ENCODE data around the gene TRAF3. TPM values are rescaled to one million over a fixed set of nuclear protein-coding genes. Genes with fewer than 3 reads are reported as not detected.

The TRAF3 gene
- total RNA-seq, 2 experiments from 2014 or later = 74.4 to 76.8 TPM

DNA sequence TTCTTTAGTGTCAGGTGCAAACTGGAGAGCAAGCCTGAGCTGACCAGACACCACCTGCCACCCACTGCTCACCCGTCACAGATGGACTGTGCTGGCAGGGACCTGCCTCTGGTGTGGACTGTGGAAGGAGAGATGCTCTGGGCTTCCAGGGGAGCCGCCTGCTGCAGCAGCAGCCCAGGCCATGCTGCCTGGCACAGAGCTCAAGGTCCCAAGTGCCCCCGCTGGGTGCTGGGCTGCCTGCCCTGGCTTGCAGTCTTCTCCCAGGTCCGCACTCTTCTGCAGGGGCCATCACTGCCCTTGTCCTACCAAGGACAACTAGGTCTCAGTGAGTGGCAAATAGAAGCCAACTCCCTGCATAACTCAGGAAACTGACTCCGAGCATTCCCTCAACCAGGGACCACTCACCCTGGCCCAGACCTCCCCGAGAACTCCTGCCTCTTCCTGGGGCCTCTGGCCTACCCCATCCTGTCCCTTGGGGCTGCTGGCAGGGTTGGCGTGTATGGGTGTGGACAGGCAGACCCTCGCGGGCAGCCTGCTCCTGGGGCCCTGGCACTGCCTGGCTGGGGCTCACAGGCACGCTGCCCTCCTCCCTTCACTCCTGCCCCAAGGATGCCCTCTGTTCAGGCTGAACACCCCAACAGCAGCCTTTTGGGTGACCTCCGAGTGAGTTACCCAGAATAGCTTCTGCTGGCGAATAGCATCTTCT lies 154.5 kb downstream of the TRAF3 start:
- H3K27me3 Mint-ChIP-seq (ENCODE audit: low read depth) = peaks cover 19% of the 10 kb centered on the region
- no peaks in the 10 kb centered on the region for H3K36me3 Mint-ChIP-seq (ENCODE audit: low read depth)
- DNase-seq = no peak
- H3K4me1 Mint-ChIP-seq (ENCODE audit: low read depth) = peaks cover 6% of the 10 kb centered on the region
- H3K9me3 Mint-ChIP-seq = no peaks in the 10 kb centered on the region
- intact Hi-C loops (cut with micrococcal nuclease) = no loop called here
- H3K27ac Mint-ChIP-seq = no peak overlapping the region
- CTCF ChIA-PET = no interaction called here
- no peak overlapping the region for H3K4me3 Mint-ChIP-seq

DNA sequence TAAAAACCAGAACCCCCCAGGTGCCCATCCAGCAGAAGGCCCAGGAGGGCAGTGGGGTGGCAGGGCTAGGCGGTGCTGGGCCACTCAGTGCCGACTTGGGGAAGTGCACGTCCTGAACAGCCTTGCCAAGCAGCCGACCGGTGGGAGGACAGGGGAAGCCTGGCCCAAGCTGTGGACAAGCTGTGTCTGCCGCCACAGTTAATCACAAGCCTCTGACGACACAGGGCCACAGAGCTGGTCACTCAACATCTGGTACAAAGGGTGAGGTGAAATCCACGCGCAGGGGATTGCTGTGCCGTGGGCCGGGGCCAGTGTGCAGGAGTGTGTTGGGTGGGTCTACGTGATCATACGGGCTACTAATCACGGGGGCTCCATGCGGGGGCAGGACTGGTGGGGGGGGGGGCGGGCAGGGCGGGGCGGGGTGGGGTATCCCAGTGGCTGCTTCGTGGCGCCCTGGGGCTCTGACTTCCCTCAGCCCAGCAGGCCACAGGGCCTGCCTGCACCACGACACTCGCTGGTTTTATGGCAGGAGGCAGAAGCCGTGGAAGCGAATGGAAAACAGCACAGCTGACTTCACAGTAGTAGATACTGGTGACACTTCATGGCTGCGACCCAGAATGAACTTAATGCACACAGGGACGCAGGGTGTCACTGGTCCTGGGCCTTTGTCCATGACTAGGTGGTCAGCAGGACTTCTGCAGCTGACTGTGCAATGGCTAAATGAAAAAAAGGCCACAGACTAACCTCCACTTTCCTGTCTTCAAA lies 155.4 kb downstream of the TRAF3 start:
- intact Hi-C loops (cut with micrococcal nuclease) = no loop called here
- peaks cover 13% of the 10 kb centered on the region for H3K27me3 Mint-ChIP-seq (ENCODE audit: low read depth)
- H3K4me1 Mint-ChIP-seq (ENCODE audit: low read depth) = peaks cover 6% of the 10 kb centered on the region
- no peak overlapping the region for H3K27ac Mint-ChIP-seq
- CTCF ChIA-PET = no interaction called here
- H3K36me3 Mint-ChIP-seq (ENCODE audit: low read depth) = no peaks in the 10 kb centered on the region
- no peaks in the 10 kb centered on the region for H3K9me3 Mint-ChIP-seq
- no peak for DNase-seq
- no peak overlapping the region for H3K4me3 Mint-ChIP-seq

- Mint-ChIP-seq H3K27ac (no peak overlapping the region), H3K4me1 (ENCODE audit: low read depth) (no peaks in the 10 kb centered on the region), H3K4me3 (no peak overlapping the region), H3K36me3 (ENCODE audit: low read depth) (no peaks in the 10 kb centered on the region), H3K27me3 (ENCODE audit: low read depth) (peaks cover 6% of the 10 kb centered on the region), H3K9me3 (no peaks in the 10 kb centered on the region)
- CTCF ChIA-PET = no interaction called here
- intact Hi-C loops (cut with micrococcal nuclease) = no loop called here
- no peak for DNase-seq
Observed at GRCh38 chr14:102933618-102934231, 156.5 kb downstream of the TRAF3 start.

DNA sequence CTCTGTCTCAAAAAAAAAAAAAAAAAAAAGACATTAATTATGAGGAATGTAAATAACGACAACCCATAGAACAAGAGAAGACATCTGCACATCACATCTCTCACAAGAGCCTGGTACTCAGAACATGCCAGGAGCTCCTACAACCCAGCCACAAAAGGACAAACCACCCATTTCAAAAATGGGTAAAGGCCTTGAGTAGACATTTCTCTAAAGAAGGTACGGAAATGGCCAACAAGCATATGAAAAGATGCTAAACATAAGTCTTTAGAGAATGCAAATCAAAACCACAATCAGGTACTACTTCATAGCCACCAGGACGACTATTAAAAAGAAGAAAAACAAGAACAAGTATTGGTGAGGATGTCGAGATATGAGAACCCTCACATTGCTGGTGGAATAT lies 158.5 kb downstream of the TRAF3 start:
- H3K9me3 Mint-ChIP-seq = no peaks in the 10 kb centered on the region
- H3K4me3 Mint-ChIP-seq = no peak overlapping the region
- H3K36me3 Mint-ChIP-seq (ENCODE audit: low read depth) = no peaks in the 10 kb centered on the region
- CTCF ChIA-PET = no interaction called here
- no peaks in the 10 kb centered on the region for H3K4me1 Mint-ChIP-seq (ENCODE audit: low read depth)
- no peak for DNase-seq
- peaks cover 3% of the 10 kb centered on the region for H3K27me3 Mint-ChIP-seq (ENCODE audit: low read depth)
- no peak overlapping the region for H3K27ac Mint-ChIP-seq
- intact Hi-C loops (cut with micrococcal nuclease) = no loop called here

GRCh38 chr14:102937331-102938175 lies 160.3 kb downstream of the TRAF3 start:
- DNase-seq = no peak
- no peaks in the 10 kb centered on the region for H3K9me3 Mint-ChIP-seq
- H3K27me3 Mint-ChIP-seq (ENCODE audit: low read depth) = no peaks in the 10 kb centered on the region
- no peak overlapping the region for H3K4me3 Mint-ChIP-seq
- intact Hi-C loops (cut with micrococcal nuclease) = no loop called here
- no peaks in the 10 kb centered on the region for H3K4me1 Mint-ChIP-seq (ENCODE audit: low read depth)
- no peaks in the 10 kb centered on the region for H3K36me3 Mint-ChIP-seq (ENCODE audit: low read depth)
- no peak overlapping the region for H3K27ac Mint-ChIP-seq
- CTCF ChIA-PET = no interaction called here

- DNase-seq = no peak
- H3K4me1 Mint-ChIP-seq (ENCODE audit: low read depth) = no peaks in the 10 kb centered on the region
- no peak overlapping the region for H3K4me3 Mint-ChIP-seq
- H3K9me3 Mint-ChIP-seq = no peaks in the 10 kb centered on the region
- no peak overlapping the region for H3K27ac Mint-ChIP-seq
- CTCF ChIA-PET = no interaction called here
- no peaks in the 10 kb centered on the region for H3K27me3 Mint-ChIP-seq (ENCODE audit: low read depth)
- intact Hi-C loops (cut with micrococcal nuclease) = no loop called here
- H3K36me3 Mint-ChIP-seq (ENCODE audit: low read depth) = no peaks in the 10 kb centered on the region
Observed at GRCh38 chr14:102938191-102938590, 160.9 kb downstream of the TRAF3 start.

- Mint-ChIP-seq H3K27ac (no peak overlapping the region), H3K9me3 (no peaks in the 10 kb centered on the region), H3K4me1 (ENCODE audit: low read depth) (no peaks in the 10 kb centered on the region), H3K36me3 (ENCODE audit: low read depth) (no peaks in the 10 kb centered on the region), H3K4me3 (no peak overlapping the region), H3K27me3 (ENCODE audit: low read depth) (no peaks in the 10 kb centered on the region)
- intact Hi-C loops (cut with micrococcal nuclease) = no loop called here
- CTCF ChIA-PET = no interaction called here
- no peak for DNase-seq
Observed at GRCh38 chr14:102939329-102939728, 162.1 kb downstream of the TRAF3 start.

- no peak overlapping the region for H3K27ac Mint-ChIP-seq
- DNase-seq = no peak
- no peaks in the 10 kb centered on the region for H3K36me3 Mint-ChIP-seq (ENCODE audit: low read depth)
- H3K27me3 Mint-ChIP-seq (ENCODE audit: low read depth) = no peaks in the 10 kb centered on the region
- intact Hi-C loops (cut with micrococcal nuclease) = no loop called here
- no peaks in the 10 kb centered on the region for H3K9me3 Mint-ChIP-seq
- no peak overlapping the region for H3K4me3 Mint-ChIP-seq
- CTCF ChIA-PET = no interaction called here
- H3K4me1 Mint-ChIP-seq (ENCODE audit: low read depth) = no peaks in the 10 kb centered on the region
Observed at GRCh38 chr14:102939820-102940561, 162.7 kb downstream of the TRAF3 start.

DNA sequence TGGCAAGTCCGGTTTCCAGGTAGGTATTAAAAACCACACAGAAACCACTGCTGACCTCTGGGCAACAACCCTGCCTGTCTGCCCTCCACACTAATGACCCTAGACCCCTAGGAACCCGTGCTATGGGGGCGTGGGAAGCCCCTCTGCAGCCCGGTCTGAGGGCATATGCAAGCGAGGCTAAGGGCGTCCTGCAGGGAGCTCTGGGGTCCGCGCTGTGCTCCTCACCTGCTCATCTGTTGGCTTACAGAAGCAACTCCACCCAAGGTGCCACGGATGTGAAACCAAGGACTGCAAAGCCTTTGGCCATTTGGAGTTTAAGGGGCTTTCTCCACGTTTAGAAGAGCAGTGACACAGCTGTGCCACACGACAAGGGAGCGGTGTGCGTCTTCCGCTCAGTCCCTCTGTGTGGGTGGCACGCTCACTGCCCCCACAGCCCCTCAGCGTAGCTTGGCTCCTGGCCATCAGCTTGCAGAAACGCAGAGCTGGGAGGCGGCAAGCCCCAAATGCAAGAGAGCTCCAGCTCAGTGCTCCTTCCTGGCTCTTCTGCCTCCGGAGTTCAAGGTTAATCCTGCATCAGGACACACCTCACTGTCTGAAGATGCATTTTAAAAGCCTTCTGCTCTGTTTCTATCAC lies 163.6 kb downstream of the TRAF3 start:
- Mint-ChIP-seq H3K27me3 (ENCODE audit: low read depth) (no peaks in the 10 kb centered on the region), H3K27ac (no peak overlapping the region), H3K4me1 (ENCODE audit: low read depth) (no peaks in the 10 kb centered on the region), H3K4me3 (no peak overlapping the region), H3K36me3 (ENCODE audit: low read depth) (no peaks in the 10 kb centered on the region), H3K9me3 (no peaks in the 10 kb centered on the region)
- CTCF ChIA-PET = interaction anchor here (0.6 kb wide), 1 partner anchor 164 kb away, joined by 3 read pairs; no protein-coding TSS in a partner anchor
- DNase-seq = no peak
- intact Hi-C loops (cut with micrococcal nuclease) = no loop called here

DNA sequence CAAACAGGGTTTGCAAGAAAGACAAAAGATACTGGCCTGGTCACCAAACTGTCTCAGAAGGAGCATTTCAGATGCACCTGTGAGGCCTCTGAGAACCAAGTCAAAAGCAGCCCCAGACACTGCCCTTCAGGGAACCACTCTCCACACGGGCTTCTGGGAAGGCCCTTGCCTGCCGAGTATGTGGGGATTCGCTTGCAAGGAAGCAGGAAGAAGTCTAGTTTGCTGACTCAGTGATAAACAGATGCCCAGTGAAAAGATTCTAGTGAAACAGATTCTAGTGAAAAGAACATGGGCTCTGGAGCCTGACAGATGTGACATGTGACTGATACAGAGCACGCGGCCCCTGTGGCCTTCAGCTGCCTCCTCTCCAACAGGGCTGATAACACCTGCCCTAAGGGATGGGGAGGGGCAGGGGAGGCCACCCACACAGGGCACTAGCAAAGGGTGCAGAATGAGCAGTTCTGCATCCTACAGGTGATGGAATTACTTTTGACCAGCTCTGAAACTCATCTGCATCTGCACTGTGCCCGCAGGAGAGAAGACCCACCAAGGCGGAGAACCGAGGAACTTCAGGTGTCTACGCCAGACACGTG lies 164.3 kb downstream of the TRAF3 start:
- Mint-ChIP-seq H3K27me3 (ENCODE audit: low read depth) (no peaks in the 10 kb centered on the region), H3K36me3 (ENCODE audit: low read depth) (no peaks in the 10 kb centered on the region), H3K4me3 (no peak overlapping the region), H3K4me1 (ENCODE audit: low read depth) (peaks cover 2% of the 10 kb centered on the region), H3K27ac (no peak overlapping the region), H3K9me3 (no peaks in the 10 kb centered on the region)
- CTCF ChIA-PET = no interaction called here
- intact Hi-C loops (cut with micrococcal nuclease) = no loop called here
- DNase-seq = no peak

DNA sequence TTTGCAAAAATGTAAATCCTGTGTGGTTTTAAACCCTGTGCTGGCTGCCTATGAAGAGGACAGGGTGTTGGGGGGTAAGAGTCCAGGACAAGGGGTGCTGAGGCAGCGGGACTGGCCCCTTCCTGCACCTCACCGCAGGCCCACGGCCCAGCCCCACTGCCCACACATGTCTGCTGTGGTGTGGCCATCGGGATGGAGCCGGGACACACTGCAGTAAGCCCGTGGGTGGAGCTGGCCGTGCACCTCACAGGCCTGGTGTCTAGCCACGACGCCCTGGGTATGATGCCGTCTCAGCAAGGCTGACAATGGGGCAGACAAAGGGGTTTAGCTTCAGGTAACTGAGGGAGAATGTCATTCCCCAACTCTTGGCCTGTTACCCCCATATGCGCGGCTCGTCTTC lies 164.8 kb downstream of the TRAF3 start:
- Mint-ChIP-seq H3K36me3 (ENCODE audit: low read depth) (no peaks in the 10 kb centered on the region), H3K9me3 (no peaks in the 10 kb centered on the region), H3K4me3 (no peak overlapping the region), H3K27ac (no peak overlapping the region), H3K27me3 (ENCODE audit: low read depth) (no peaks in the 10 kb centered on the region), H3K4me1 (ENCODE audit: low read depth) (peaks cover 8% of the 10 kb centered on the region)
- no peak for DNase-seq
- intact Hi-C loops (cut with micrococcal nuclease) = no loop called here
- CTCF ChIA-PET = no interaction called here

Measured in activated naive CD4-positive, alpha-beta T cell treated with anti-CD3 and anti-CD28 coated beads for 36 hours (primary cell).